HG03432 (cell line): ENCODE results near the gene MSI2.
"Not testable (repeated sequence)": the region's sequence is repeated elsewhere in the genome, so short reads cannot be mapped to it uniquely, and the experiment has no call there.

ENCODE experiments used
- ATAC-seq: cut with Tn5 transposase; IDR thresholded peaks from one replicate; pipeline ENCODE4 v1.9.1; 2021; ENCODE audit warnings: mild to moderate bottlenecking, moderate library complexity; ENCODE audit not compliant: unreplicated experiment

MSI2 gene

GRCh38 chr17:57288773-57289121 is 32.4 kb downstream of the MSI2 start:
- no peak for ATAC-seq

- ATAC-seq, result no peak
Measured at GRCh38 chr17:57289130-57289529, 32.8 kb downstream of the MSI2 start.

GRCh38 chr17:57289613-57290012 is 33.3 kb downstream of the MSI2 start:
- ATAC-seq, result no peak

GRCh38 chr17:57290981-57291380 is 34.7 kb downstream of the MSI2 start:
- ATAC-seq, result no peak

DNA sequence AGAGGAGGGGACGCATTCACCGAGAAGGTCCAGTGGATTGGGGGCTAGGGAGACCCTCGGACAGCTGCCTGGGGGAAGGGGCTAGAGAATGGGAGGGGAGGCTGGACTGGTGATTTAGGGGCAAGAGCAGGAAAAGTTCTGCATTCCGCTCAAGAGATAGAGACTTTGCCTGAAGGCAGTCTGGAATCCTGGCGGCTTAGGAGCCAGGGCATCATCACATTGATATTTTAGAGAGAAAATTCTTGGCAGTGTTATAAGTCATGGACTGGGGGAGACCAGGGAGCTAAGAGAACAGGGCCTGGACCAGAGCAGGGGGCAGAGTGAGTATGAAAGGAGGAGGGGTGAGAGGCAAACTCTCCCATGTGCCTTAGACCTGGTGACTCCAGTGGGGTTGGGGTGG is 35.8 kb downstream of the MSI2 start:
- ATAC-seq, result no peak

GRCh38 chr17:57293077-57293476 is 36.8 kb downstream of the MSI2 start:
- ATAC-seq, result no peak

GRCh38 chr17:57294101-57294500 is 37.8 kb downstream of the MSI2 start:
- ATAC-seq, result no peak

- no peak for ATAC-seq
Measured at GRCh38 chr17:57294629-57295501, 38.5 kb downstream of the MSI2 start.

DNA sequence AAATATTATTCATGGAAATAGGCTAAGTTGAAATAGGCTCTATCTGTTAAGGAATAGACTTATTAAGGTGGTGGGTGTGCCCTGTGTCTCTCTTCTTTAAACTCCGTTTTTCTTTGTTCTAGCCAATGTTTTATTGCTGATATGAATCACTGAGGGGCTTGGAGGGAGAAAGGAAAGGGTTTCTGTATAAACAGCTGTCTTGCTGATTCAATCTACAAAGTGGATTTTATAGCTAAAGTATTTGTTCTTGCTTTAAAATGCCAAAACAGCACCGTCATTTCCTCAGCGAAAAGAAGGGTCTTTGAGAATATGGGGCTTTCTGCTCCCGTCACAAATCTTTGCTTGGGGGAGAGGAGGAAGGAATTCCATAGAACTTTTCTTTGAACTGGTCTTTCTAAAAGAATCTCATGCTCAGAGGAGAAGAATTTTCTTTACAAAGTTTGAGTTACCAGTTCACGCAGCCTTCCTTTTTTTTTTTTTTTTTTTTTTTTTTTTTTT is 39.3 kb downstream of the MSI2 start:
- ATAC-seq, result no peak

DNA sequence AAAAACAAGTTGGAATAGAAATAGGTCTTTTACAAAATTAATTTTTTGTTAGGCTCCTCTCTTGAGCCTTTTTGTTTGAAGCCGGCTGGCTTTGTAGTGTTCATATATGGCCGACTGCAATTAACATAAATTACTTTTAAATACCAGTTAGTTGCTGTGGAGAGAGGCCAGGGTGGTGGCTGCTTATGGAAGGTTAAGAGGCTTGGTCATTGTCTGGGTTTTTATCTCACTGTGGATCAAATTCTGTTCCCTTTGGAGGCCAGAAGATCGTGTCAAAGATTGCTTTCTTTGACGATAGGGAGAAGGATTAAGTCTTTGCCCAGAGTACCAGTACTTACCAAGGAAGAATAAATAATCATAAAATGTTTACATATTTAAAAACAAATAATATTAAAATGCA is 39.9 kb downstream of the MSI2 start:
- ATAC-seq, result no peak

- no peak for ATAC-seq
Measured at GRCh38 chr17:57299176-57299575, 42.9 kb downstream of the MSI2 start.

GRCh38 chr17:57300592-57300991 is 44.3 kb downstream of the MSI2 start:
- not testable (repeated sequence) for ATAC-seq

- no peak for ATAC-seq
Measured at GRCh38 chr17:57302690-57303465, 46.6 kb downstream of the MSI2 start.

GRCh38 chr17:57305144-57305728 is 48.9 kb downstream of the MSI2 start:
- ATAC-seq, result no peak

DNA sequence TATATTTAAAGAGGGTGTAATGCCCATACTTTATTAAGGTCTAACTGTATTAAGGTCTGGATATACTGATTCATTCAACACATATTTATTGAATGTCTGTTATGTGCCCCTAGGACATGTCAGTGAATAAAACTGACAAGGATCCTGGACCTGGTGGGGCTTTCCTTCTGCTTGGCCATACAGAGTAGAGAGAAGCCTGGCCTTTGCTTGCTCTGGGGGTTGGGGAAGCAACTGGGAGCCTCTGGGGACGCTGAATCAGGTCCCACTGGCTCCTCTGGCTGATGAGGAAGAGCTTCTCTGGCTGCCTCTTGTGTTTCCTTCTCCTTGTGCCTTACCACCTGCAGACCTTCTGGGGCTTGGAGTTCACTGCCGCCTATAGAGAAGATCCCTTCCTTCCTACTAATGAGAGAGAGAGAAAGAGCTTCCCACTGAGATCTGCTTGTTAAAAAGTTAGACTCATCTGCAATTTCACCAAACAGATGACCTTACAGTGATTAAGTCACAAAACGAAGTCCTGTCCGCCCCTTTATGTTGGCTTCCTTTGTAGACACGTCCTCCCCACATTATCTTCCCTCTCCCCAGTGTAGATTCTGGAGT is 49.7 kb downstream of the MSI2 start:
- no peak for ATAC-seq

DNA sequence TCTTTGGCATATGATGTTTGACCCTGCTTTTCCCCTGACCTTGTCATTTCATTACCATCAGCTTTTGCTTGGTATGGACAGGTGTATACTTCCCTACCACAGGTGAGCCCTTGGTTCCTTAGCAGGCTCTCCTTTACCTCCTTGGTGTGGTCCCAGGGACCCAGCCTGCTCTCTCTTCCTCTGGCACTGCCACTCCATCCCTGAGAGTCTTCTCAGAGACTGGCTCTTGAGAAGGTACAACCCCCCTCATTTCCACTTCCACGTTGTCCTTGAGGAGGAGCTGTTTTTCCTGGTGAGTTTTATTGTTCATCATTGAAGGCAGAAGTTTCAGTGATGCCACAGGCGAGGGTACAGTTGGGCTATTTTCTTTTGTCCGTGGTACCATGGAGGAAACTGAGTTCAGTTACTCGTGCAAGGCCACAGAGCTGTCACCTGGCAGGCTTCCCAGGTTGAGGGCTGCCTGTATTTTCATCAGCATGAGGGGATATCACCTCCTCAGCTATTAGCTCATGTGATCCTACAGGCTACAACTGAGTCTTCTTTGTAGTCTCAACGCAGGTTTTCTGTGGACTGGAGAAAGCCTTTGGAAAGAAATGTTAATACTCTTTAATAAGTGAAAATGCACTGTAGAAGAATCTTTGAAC is 52.3 kb downstream of the MSI2 start:
- ATAC-seq, result no peak

DNA sequence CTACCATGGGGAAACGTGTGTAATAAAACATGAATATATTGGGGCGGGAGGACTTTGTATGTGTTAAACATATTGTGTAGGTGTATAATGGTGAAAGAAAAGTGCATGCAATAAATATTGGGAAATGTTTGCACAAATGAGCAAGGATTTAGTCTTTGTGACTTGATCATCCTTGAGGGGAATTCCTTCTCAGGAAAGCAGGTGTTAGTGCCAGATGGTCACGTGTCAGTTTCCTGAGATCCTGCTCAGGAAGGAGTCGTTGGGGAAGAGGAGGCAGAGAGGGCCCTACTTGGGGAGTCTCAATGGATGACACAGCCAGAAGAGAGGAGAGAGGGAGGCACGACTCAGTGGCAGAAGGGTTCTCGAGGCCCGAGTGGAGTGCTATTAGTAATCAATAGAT is 53.2 kb downstream of the MSI2 start:
- no peak for ATAC-seq

GRCh38 chr17:57311281-57312216 is 55.2 kb downstream of the MSI2 start:
- ATAC-seq, result no peak

- no peak for ATAC-seq
Measured at GRCh38 chr17:57312242-57312641, 55.9 kb downstream of the MSI2 start.
